OCI-LY7 (cell line): ENCODE measurements around the gene LIX1. TPM values are rescaled to one million over a fixed set of nuclear protein-coding genes. Genes with fewer than 3 reads are reported as not detected.

ENCODE experiments used
- BruUV-seq: library from RNA; stranded (reverse); fragments of 400-500 nt; replicated peaks from 2 replicates; lab custom pipeline; 2021; lab: Mats Ljungman, UMichigan
- CTCF ChIA-PET: fragments of 300-600 bp; sonication (Branson Sonifier 250); formaldehyde crosslinking; loops from one replicate; lab custom pipeline; 2022; ENCODE audit warnings: antibody characterized with exemption; ENCODE audit not compliant: unreplicated experiment; lab: Charles Lee
- POLR2A ChIA-PET: fragments of 300-600 bp; sonication (Branson Sonifier 250); formaldehyde crosslinking; loops from one replicate; lab custom pipeline; 2022; ENCODE audit warnings: antibody characterized with exemption; lab: Charles Lee
- DNase-seq: peaks from one replicate; pipeline ENCODE4 v3.0.0-alpha.2; 2015; ENCODE audit warnings: low spot score
- H2AFZ ChIP-seq: fragments of 200-600 bp; sonication (generic), shearing (Covaris generic); 2 replicates; pipeline ENCODE4 v1.6.1; 2014; ENCODE audit warnings: mild to moderate bottlenecking, antibody characterized with exemption, low read length, moderate library complexity
- H3K27ac ChIP-seq: fragments of 200-600 bp; sonication (generic); 2 replicates; pipeline ENCODE4 v1.5.1; 2014; ENCODE audit warnings: mixed run types, low read depth, mild to moderate bottlenecking, moderate library complexity, low read length, inconsistent platforms; ENCODE audit not compliant: poor library complexity, severe bottlenecking
- H3K36me3 ChIP-seq: fragments of 200-600 bp; sonication (generic); 2 replicates; pipeline ENCODE4 v1.6.1; 2014; ENCODE audit warnings: mild to moderate bottlenecking, antibody characterized with exemption, low read length, moderate library complexity, mixed read lengths; ENCODE audit not compliant: insufficient read depth
- H3K4me1 ChIP-seq: fragments of 200-600 bp; sonication (generic); 2 replicates; pipeline ENCODE4 v1.5.1; 2014; ENCODE audit warnings: mild to moderate bottlenecking, low read length; ENCODE audit not compliant: insufficient read depth, poor library complexity, severe bottlenecking
- H3K4me2 ChIP-seq: fragments of 200-600 bp; sonication (generic); 2 replicates; pipeline ENCODE4 v1.6.1; 2014; ENCODE audit warnings: mild to moderate bottlenecking, low read length
- H3K4me3 ChIP-seq: fragments of 200-600 bp; sonication (generic); 2 replicates; pipeline ENCODE4 v1.5.1; 2014; ENCODE audit warnings: mild to moderate bottlenecking, low read depth, low read length; ENCODE audit not compliant: poor library complexity, severe bottlenecking
- H3K79me2 ChIP-seq: fragments of 200-600 bp; sonication (generic); 2 replicates; pipeline ENCODE4 v1.6.1; 2016; ENCODE audit warnings: low read depth, mild to moderate bottlenecking, low read length, moderate library complexity, mixed read lengths; ENCODE audit not compliant: insufficient read depth
- H3K9me2 ChIP-seq: fragments of 200-600 bp; sonication (generic); 2 replicates; pipeline ENCODE4 v1.6.1; 2016; ENCODE audit warnings: mild to moderate bottlenecking, low read length, mixed read lengths; ENCODE audit not compliant: insufficient read depth
- H3K9me3 ChIP-seq: fragments of 200-600 bp; sonication (generic); 2 replicates; pipeline ENCODE4 v1.6.1; 2014; ENCODE audit warnings: mild to moderate bottlenecking, mixed run types, low read length, mixed read lengths
- H4K20me1 ChIP-seq: fragments of 200-600 bp; sonication (generic); 2 replicates; pipeline ENCODE4 v1.6.1; 2014; ENCODE audit warnings: mild to moderate bottlenecking, antibody characterized with exemption, low read length, moderate library complexity, mixed read lengths; ENCODE audit not compliant: insufficient read depth
- CTCF ChIP-seq: fragments of 200-600 bp; sonication (generic); conservative IDR thresholded peaks from 2 replicates; pipeline ENCODE4 v1.5.1; 2014; ENCODE audit warnings: mild to moderate bottlenecking, antibody characterized with exemption, low read length, moderate library complexity, mixed read lengths
- EZH2phosphoT487 ChIP-seq: fragments of 200-600 bp; sonication (generic); IDR thresholded peaks from 2 replicates; pipeline ENCODE4 v1.6.1; 2018; ENCODE audit warnings: low read depth, borderline replicate concordance, mild to moderate bottlenecking, mixed run types, antibody characterized with exemption, low read length, moderate library complexity, mixed read lengths
- intact Hi-C: fragments of 100-400 bp; cut with micrococcal nuclease; formaldehyde crosslinking; loops from one replicate; pipeline ENCODE4 v1.10.0; 2022; ENCODE audit not compliant: unreplicated experiment
- total RNA-seq, 2 experiments: library from RNA; depleted of rRNA in 1 of 2; stranded (reverse); fragments of >200 nt in 1 of 2; shearing (Covaris generic) in 1 of 2; gene quantifications; 2 replicates each; pipeline ENCODE4 v1.2.3, GENCODE V29; 2014 to 2022

The LIX1 gene
- total RNA-seq, 2 experiments from 2014 or later = 0.44 TPM; not detected in 1

- intact Hi-C loops = no loop called here
- BruUV-seq = no TSS peak
- no peak for DNase-seq
- Histone ChIP-seq H3K4me3 (no peak overlapping the region), H3K9me3 (no peaks in the 10 kb centered on the region), H3K9me2 (no peaks in the 10 kb centered on the region), H3K79me2 (no peaks in the 10 kb centered on the region), H3K4me2 (no peak overlapping the region), H2AFZ (no peak overlapping the region), H3K36me3 (no peaks in the 10 kb centered on the region), H3K4me1 (no peaks in the 10 kb centered on the region), H3K27ac (no peak overlapping the region), H4K20me1 (no peaks in the 10 kb centered on the region)
- no peak for TF ChIP-seq CTCF
- POLR2A ChIA-PET = interaction anchor here (0.7 to 1.1 kb wide), 3 partner anchors 16 to 165 kb away, joined by 3 read pairs; no protein-coding TSS in a partner anchor
- CTCF ChIA-PET = no interaction called here
Measured at GRCh38 chr5:97090944-97091343, 51.5 kb downstream of the LIX1 start.

- no peaks in the 10 kb centered on the region for H3K9me2 ChIP-seq
- no peak overlapping the region for H3K4me3 ChIP-seq
- H4K20me1 ChIP-seq = no peaks in the 10 kb centered on the region
- ChIA-PET CTCF (no interaction called here), POLR2A (interaction anchor here (0.7 to 1.5 kb wide), 3 partner anchors 10 to 1308 kb away, joined by 3 to 4 read pairs (median 3); no protein-coding TSS in a partner anchor)
- H3K27ac ChIP-seq = no peak overlapping the region
- H3K9me3 ChIP-seq = no peaks in the 10 kb centered on the region
- no peaks in the 10 kb centered on the region for H3K36me3 ChIP-seq
- no peak for DNase-seq
- no peaks in the 10 kb centered on the region for H3K79me2 ChIP-seq
- BruUV-seq = no TSS peak
- no peak overlapping the region for H2AFZ ChIP-seq
- TF ChIP-seq CTCF = no peak
- TF ChIP-seq EZH2phosphoT487 = no peak
- intact Hi-C loops = no loop called here
- no peaks in the 10 kb centered on the region for H3K4me1 ChIP-seq
- H3K4me2 ChIP-seq = no peak overlapping the region
Measured at GRCh38 chr5:97089149-97089801, 53.1 kb downstream of the LIX1 start.

- no peak for TF ChIP-seq EZH2phosphoT487
- no peak for TF ChIP-seq CTCF
- H3K27ac ChIP-seq = no peak overlapping the region
- no peak overlapping the region for H2AFZ ChIP-seq
- H4K20me1 ChIP-seq = no peaks in the 10 kb centered on the region
- H3K79me2 ChIP-seq = no peaks in the 10 kb centered on the region
- no peaks in the 10 kb centered on the region for H3K36me3 ChIP-seq
- no peak overlapping the region for H3K4me2 ChIP-seq
- H3K9me3 ChIP-seq = no peaks in the 10 kb centered on the region
- H3K4me3 ChIP-seq = no peak overlapping the region
- no TSS peak for BruUV-seq
- H3K4me1 ChIP-seq = no peaks in the 10 kb centered on the region
- no peaks in the 10 kb centered on the region for H3K9me2 ChIP-seq
- ChIA-PET POLR2A (interaction anchor here (0.9 to 1.5 kb wide), 2 partner anchors 10 to 49 kb away, joined by 3 to 4 read pairs; no protein-coding TSS in a partner anchor), CTCF (no interaction called here)
- DNase-seq = no peak
- intact Hi-C loops = no loop called here
Measured at GRCh38 chr5:97088774-97089148, 53.6 kb downstream of the LIX1 start.
